Measurements from ENCODE around the gene PTPN13.

PTPN13 gene

GRCh38 chr4:86587381-86588140 lies 6.6 kb upstream of the PTPN13 start:
- DNase-seq: no peak

GRCh38 chr4:86592553-86593249 lies 1.4 kb upstream of the PTPN13 start:
- no peak for DNase-seq

- peak; percentile 24 for DNase-seq
Measured at GRCh38 chr4:86594559-86595425, 677 bp downstream of the PTPN13 start.

- no peak for DNase-seq
Measured at GRCh38 chr4:86595426-86595805, 1.3 kb downstream of the PTPN13 start.

GRCh38 chr4:86596807-86597206 lies 2.7 kb downstream of the PTPN13 start:
- DNase-seq: no peak

- DNase-seq: no peak
Measured at GRCh38 chr4:86600007-86600653, 6.0 kb downstream of the PTPN13 start.

GRCh38 chr4:86603311-86603885 lies 9.3 kb downstream of the PTPN13 start:
- DNase-seq: no peak

- DNase-seq: no peak
Measured at GRCh38 chr4:86606809-86607208, 12.7 kb downstream of the PTPN13 start.

- DNase-seq: no peak
Measured at GRCh38 chr4:86608757-86609375, 14.8 kb downstream of the PTPN13 start.

GRCh38 chr4:86611757-86612156 lies 17.6 kb downstream of the PTPN13 start:
- no peak for DNase-seq

- no peak for DNase-seq
Measured at GRCh38 chr4:86613734-86614133, 19.6 kb downstream of the PTPN13 start.

GRCh38 chr4:86614865-86615264 lies 20.8 kb downstream of the PTPN13 start:
- DNase-seq: no peak

- no peak for DNase-seq
Measured at GRCh38 chr4:86615501-86615900, 21.4 kb downstream of the PTPN13 start.

- DNase-seq: no peak
Measured at GRCh38 chr4:86619656-86620055, 25.5 kb downstream of the PTPN13 start.

- no peak for DNase-seq
Measured at GRCh38 chr4:86621435-86621834, 27.3 kb downstream of the PTPN13 start.

- no peak for DNase-seq
Measured at GRCh38 chr4:86626066-86626465, 32.0 kb downstream of the PTPN13 start.

- no peak for DNase-seq
Measured at GRCh38 chr4:86627462-86628135, 33.5 kb downstream of the PTPN13 start.

- no peak for DNase-seq
Measured at GRCh38 chr4:86630629-86631028, 36.5 kb downstream of the PTPN13 start.

- no peak for DNase-seq
Measured at GRCh38 chr4:86631166-86631565, 37.1 kb downstream of the PTPN13 start.

GRCh38 chr4:86633854-86634253 lies 39.7 kb downstream of the PTPN13 start:
- no peak for DNase-seq

GRCh38 chr4:86640469-86640868 lies 46.4 kb downstream of the PTPN13 start:
- no peak for DNase-seq
